ENCODE results near the gene MTOR. TPM values are rescaled to one million over a fixed set of nuclear protein-coding genes. Genes with fewer than 3 reads are reported as not detected.
"Not testable (repeated sequence)": the region's sequence is repeated elsewhere in the genome, so short reads cannot be mapped to it uniquely, and the experiment has no call there.

MTOR gene
- total and polyA plus RNA-seq, 10 donors, result 12.5 to 50.9 (median 35.5) TPM

DNA sequence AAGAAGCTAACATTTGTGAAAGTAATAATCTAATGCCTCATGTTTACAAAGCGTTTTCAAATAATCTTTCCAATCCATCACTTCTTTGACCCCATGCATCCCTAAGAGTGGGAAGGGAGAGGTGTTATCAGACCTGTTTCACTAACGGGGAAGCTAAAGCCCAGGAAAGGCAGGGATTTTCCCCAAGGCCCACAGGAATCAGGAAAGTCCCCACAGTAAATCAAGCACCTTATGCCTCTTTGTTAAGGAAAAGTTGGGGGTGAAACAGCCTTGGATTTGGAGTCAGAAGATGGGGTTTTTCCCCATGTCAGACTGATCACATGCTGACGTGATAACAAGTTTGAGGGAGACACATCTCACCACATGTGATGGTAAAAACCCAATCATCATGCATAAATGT, 93.1 kb downstream of the MTOR start:
- peaks cover 0 to 67% (median 14%) of the 10 kb centered on the region in 6 donors for H3K36me3 ChIP-seq
- no peaks in the 10 kb centered on the region for H3K4me1 ChIP-seq
- 71 to 86% (median 74%) methylated on average over 3 of the region's 3 CpGs for whole genome bisulfite sequencing, 5 donors
- no peak overlapping the region for H3K27ac ChIP-seq
- peaks cover 0 to 4% (median 0%) of the 10 kb centered on the region in 8 donors for H3K9me3 ChIP-seq
- no peak for DNase-seq
- TF ChIP-seq POLR2AphosphoS5 (IDR thresholded peaks at IDR 0.05) (no peak), POLR2A (IDR thresholded peaks at IDR 0.05) (no peak)
- TF ChIP-seq, protein P1, sequence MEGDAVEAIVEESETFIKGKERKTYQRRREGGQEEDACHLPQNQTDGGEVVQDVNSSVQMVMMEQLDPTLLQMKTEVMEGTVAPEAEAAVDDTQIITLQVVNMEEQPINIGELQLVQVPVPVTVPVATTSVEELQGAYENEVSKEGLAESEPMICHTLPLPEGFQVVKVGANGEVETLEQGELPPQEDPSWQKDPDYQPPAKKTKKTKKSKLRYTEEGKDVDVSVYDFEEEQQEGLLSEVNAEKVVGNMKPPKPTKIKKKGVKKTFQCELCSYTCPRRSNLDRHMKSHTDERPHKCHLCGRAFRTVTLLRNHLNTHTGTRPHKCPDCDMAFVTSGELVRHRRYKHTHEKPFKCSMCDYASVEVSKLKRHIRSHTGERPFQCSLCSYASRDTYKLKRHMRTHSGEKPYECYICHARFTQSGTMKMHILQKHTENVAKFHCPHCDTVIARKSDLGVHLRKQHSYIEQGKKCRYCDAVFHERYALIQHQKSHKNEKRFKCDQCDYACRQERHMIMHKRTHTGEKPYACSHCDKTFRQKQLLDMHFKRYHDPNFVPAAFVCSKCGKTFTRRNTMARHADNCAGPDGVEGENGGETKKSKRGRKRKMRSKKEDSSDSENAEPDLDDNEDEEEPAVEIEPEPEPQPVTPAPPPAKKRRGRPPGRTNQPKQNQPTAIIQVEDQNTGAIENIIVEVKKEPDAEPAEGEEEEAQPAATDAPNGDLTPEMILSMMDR (IDR thresholded peaks at IDR 0.05 in 8 of 11, conservative IDR thresholded peaks at IDR 0.05 in 3 of 11), result no peak
- H3K27me3 ChIP-seq (replicated peaks in 1 of 7), result no peaks in the 10 kb centered on the region
- H3K4me3 ChIP-seq, result no peak overlapping the region
- intact Hi-C loops (cut with DNase I; ENCODE audit: low total_unique reads), result no loop called here

GRCh38 chr1:11168731-11169130, 93.6 kb downstream of the MTOR start:
- 64 to 91% (median 79%) methylated on average over 1 of the region's 1 CpG for WGBS, 5 donors
- H3K4me1 ChIP-seq, result no peaks in the 10 kb centered on the region
- intact Hi-C loops (cut with DNase I; ENCODE audit: low total_unique reads), result no loop called here
- TF ChIP-seq, protein P1 (IDR thresholded peaks at IDR 0.05 in 8 of 11, conservative IDR thresholded peaks at IDR 0.05 in 3 of 11), result no peak
- no peak for TF ChIP-seq POLR2A (IDR thresholded peaks at IDR 0.05)
- TF ChIP-seq POLR2AphosphoS5 (IDR thresholded peaks at IDR 0.05), result no peak
- H3K36me3 ChIP-seq, result peaks cover 0 to 66% (median 14%) of the 10 kb centered on the region in 6 donors
- H3K27me3 ChIP-seq (replicated peaks in 1 of 7), result no peaks in the 10 kb centered on the region
- peaks cover 0 to 4% (median 0%) of the 10 kb centered on the region in 8 donors for H3K9me3 ChIP-seq
- no peak overlapping the region for H3K27ac ChIP-seq
- H3K4me3 ChIP-seq, result no peak overlapping the region
- DNase-seq, result no peak

- DNase-seq; intact Hi-C loops (cut with DNase I; ENCODE audit: low total_unique reads); H3K4me1 ChIP-seq; H3K27ac ChIP-seq; H3K4me3 ChIP-seq; H3K27me3 ChIP-seq (replicated peaks in 1 of 7); H3K9me3 ChIP-seq: not testable (repeated sequence)
- peaks cover 0 to 56% (median 14%) of the 10 kb centered on the region in 6 donors for H3K36me3 ChIP-seq
- WGBS, 5 donors, result 95 to 98% (median 97%) methylated on average over 5 of the region's 5 CpGs
These were observed 95.6 kb downstream of the MTOR start for GRCh38 chr1:11166744-11167143.

DNA sequence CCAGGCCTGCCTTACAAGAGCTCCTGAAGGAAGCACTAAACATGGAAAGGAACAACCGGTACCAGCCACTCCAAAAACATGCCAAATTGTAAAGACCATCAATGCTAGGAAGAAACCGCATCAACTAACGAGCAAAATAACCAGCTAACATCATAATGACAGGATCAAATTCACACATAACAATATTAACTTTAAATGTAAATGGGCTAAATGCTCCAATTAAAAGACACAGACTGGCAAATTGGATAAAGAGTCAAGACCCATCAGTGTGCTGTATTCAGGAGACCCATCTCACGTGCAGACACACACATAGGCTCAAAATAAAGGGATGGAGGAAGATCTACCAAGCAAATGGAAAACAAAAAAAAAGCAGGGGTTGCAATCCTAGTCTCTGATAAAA, 99.6 kb downstream of the MTOR start:
- H3K9me3 ChIP-seq; H3K4me1 ChIP-seq; H3K27me3 ChIP-seq (replicated peaks in 1 of 7); H3K4me3 ChIP-seq; DNase-seq; H3K27ac ChIP-seq; intact Hi-C loops (cut with DNase I; ENCODE audit: low total_unique reads): not testable (repeated sequence)
- 93 to 99% (median 96%) methylated on average over 4 of the region's 4 CpGs for WGBS, 5 donors
- peaks cover 0 to 64% (median 13%) of the 10 kb centered on the region in 6 donors for H3K36me3 ChIP-seq

DNA sequence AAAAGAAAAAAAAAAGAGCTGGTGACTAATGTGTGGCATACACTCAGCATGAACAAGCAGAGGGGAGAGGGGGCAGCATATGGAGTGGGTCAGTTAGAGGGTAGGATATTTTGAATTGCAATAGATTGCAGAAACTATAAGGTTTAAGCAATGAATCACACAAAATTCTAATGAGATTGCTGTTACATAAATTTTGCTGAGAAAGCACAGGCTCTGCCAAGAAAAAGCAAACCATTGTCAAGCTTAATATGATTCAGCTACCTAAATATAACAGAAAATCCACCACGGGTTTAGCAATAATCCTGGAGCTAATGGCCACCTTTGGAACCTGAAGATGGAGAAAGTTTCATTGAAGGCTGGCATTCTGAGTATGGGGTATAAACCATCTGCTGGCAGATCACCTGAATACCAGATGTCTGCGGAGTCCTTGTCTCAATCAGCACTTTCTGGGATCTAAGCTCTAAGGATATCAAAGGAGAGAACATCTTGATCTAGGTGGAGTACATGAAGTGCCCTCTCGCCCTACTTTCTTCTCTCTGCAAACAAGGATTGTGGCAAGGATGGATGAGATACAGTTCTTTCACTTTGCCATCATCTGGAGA, 103.5 kb downstream of the MTOR start:
- WGBS, 5 donors, result 83 to 92% (median 89%) methylated on average over 3 of the region's 3 CpGs
- no peak overlapping the region for H3K4me3 ChIP-seq
- no peak overlapping the region for H3K27ac ChIP-seq
- TF ChIP-seq POLR2A (IDR thresholded peaks at IDR 0.05) (no peak), POLR2AphosphoS5 (IDR thresholded peaks at IDR 0.05) (no peak)
- TF ChIP-seq, protein P1 (IDR thresholded peaks at IDR 0.05 in 8 of 11, conservative IDR thresholded peaks at IDR 0.05 in 3 of 11), result no peak
- H3K27me3 ChIP-seq (replicated peaks in 1 of 7), result no peaks in the 10 kb centered on the region
- intact Hi-C loops (cut with DNase I; ENCODE audit: low total_unique reads), result no loop called here
- H3K36me3 ChIP-seq, result peaks cover 0 to 81% (median 30%) of the 10 kb centered on the region in 6 donors
- no peaks in the 10 kb centered on the region for H3K9me3 ChIP-seq
- no peak for DNase-seq
- H3K4me1 ChIP-seq, result peaks cover 0 to 23% (median 6%) of the 10 kb centered on the region in 6 donors

All from spleen (tissue), 11 donors.